HG03196 (cell line): Measurements from ENCODE around the gene FAM120B.
A peak's percentile ranks its signal among the peaks of the same experiment; 100 is the strongest.

Experiments used
- ATAC-seq: cut with Tn5 transposase; IDR thresholded peaks from one replicate; pipeline ENCODE4 v1.9.1; 2021; ENCODE audit not compliant: unreplicated experiment

The FAM120B gene

DNA sequence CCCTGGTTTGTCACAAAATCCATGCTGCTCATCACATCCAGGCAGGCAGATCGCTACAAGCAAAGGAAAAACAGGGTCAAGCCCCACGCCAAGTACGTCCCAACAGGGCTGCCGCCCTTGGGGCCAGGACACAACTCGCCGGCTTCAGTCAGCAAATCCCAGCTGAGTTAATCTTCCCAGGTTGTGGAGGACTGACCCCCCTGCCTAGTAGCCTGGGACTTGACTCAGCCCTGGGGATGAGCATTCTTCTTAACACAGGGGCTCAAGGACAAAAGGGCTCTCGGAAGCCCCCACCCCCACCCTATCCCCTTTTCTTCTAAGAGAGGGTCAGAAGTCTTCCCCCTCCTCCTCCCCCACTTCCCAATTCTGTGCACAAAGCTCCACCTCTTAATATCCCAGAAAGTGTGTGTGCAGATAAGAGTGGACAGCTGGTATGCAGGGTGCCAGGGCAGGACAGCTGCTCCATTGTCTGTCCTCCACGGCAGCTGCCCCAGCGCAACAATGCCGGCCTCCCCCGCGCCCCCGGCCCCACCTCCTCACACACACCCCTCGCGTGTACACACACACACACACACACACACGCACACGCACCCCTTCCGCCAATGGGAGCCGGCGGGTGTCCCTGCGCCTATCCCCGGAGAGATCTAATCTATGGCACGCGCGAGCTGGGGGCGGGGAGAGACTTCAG is 20.2 kb upstream of the FAM120B start:
- no peak for ATAC-seq

DNA sequence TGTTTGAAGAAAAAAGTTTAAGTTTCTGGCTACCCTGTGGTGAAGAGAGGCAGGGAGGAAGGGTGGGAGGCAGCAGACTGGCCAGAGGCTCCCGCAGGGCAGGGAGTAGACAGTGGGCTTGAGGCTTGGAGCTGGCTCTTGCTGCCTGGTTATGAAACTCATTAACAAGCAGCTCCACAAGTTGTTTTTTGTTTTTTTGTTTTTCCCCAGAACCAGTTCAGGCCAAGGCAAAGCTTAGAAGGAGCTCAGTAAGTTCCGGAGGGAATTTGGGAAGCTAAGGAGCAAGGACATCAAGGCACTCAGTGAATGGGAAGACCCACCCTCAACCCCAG is 19.7 kb upstream of the FAM120B start:
- ATAC-seq = no peak

DNA sequence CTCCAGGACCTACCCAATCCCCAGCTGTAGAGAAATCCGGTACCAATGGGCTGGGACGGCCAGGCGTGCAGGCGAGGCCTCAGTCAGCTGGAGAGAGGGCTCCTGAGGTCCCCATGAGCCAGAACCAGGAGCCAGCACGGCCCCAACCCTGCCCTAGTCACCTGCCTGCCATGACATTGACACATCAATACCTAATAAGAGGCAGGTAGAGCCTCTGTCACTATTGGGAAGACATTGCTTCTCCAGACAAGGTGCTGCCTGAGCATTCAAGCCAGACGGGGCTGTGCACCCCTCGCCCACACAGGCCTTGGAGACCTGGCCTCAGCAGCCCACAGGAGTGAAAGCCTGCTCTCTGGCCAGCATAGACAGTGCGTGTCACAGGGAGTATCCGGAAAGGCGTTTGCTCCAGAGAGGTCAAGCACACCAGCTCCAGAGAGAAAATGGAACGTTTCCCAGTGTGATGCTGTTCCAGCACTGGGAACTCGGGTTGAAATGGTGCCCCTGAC is 19.1 kb upstream of the FAM120B start:
- ATAC-seq = no peak

DNA sequence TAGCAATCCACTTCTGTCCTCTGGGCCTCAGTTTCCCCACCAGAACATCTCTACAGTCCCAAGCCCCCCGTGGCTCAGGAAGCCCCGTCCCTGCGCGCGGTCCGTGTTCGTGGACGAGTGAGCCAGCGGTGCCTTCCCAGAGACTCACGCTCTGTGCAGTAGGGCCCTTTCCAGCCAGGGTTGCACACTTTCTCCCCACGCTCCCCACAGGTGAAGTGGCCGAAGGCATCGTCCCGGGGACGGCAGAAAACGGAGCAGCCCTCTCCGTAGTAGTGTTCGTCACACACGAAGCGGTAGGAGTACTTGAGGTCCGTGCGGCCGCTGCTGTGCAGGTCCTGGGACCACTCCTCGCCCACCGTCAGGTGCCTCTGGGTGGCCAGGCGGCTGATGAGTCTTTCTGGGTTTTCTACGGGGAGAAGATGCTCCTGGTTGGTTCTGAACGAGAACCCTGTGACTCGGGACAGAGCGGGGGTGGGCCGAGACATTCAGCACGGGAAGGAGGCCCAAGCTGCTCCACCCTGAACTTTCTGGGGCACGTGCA is 18.4 kb upstream of the FAM120B start:
- ATAC-seq = no peak

DNA sequence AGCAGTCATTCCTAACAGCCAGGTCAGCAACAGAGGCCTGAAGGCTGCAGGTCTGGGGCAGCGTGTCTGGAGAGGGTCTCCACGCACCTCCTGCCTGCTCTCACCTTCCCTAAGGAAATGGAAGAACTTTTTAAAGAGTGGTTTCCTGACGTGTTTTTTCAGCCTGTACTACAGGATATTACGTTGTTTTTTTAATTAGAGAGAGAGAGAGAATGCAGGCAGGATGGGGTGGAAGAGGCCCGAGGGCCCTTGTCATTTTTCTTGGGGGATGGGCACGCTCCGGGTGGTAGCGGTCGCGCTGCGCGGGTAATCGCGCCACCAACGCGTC is 17.7 kb upstream of the FAM120B start:
- no peak for ATAC-seq

DNA sequence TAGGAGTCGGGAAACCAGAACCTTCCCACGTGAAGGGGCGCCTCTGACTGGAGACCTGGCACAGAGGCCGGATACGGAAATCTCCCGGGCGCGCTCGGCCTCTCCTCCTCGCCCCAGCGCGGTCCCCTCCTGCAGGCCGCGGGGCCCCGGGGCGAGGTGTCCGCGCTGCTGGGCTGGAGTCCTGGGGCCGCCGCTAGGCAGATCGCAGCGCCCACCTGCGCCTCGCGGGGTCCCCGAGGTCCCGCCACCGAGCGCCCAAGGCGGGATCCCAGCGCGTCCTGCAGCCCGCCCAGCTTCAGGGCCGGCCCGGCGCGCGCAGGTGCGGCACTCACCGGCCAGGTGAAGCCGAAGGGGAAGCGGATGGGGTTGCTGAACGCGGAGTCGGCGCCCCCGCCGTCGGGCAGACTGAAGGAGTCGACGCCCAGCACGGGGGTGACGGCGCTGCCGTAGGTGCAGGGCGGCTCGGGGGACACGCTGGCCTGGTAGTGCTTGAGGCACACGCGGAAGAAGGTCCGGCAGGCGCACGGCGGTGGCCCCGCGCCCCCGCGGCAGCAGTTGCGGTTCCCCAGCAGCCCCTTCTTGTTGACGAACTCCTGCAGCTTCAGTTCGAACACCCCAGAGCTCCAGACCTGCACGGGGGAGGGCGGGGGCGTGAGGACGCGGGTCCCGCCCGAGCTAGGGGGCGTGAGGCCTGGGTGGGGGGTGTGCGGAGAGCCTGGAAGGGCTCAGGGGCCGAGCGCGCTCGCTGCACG is 17.2 kb upstream of the FAM120B start:
- no peak for ATAC-seq

DNA sequence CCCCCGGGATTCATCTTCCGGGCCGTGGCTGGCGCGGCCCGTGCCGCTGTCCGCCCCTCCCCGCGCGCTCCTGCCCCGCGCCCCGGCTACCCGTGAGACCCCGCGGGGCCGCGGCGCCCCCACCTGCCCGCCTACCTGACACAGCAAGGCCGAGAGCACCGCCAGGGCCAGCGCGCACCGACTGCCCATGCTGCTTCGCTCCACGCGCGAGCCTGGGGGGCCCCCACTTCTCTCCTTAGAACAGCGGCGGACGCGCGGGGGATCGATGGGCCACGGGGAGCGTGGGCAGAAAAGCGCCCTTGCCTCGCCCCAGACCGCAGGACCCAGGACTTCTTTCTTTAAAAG is 16.6 kb upstream of the FAM120B start:
- no peak for ATAC-seq

DNA sequence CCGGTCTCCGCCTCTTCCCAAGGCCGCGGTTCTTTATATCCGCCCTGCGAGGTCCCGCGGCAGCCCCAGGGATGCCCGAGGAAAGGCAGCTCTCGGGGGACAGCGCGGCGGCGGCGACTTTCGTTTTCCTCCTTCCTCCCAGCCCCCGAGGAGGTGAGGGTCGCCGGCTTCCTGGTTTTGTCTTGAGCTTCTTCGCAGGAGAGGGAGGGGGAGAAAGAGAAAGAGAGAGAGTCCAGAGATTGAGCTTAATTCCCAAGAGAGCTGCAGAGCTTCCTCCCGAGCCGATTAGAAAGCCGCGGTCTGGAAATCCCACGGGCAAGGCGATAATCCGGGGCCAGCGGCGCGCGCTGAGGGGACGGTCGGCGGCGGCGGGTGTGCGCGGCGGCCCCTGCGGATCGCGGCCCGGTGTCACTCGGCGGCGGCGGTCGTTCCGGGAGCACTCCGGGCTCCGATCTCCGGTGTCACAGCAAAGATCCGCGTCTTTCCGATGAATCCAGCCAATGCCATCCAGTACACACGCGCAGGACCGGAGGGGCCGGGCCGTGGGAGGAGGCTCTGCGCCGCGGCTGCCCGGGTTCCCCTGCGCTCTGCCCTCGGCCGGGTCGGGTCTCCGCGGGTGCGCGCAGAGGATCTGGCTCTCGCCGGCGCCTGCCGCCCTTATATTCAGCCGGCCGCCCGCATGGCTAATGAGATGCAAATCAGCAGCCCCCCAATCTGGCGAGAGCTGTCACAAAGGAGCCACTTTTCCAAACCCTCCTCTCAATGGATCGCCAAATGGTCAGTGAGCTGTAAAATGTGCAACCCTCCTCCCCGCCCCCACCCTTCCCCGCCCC is 16.0 kb upstream of the FAM120B start, which contains the start of gene DLL1:
Gene DLL1, minus strand, starts transcription at position 783 of the 833 bp plus-strand sequence. CDS start 939 bp downstream, outside the sequence.
- no peak for ATAC-seq

DNA sequence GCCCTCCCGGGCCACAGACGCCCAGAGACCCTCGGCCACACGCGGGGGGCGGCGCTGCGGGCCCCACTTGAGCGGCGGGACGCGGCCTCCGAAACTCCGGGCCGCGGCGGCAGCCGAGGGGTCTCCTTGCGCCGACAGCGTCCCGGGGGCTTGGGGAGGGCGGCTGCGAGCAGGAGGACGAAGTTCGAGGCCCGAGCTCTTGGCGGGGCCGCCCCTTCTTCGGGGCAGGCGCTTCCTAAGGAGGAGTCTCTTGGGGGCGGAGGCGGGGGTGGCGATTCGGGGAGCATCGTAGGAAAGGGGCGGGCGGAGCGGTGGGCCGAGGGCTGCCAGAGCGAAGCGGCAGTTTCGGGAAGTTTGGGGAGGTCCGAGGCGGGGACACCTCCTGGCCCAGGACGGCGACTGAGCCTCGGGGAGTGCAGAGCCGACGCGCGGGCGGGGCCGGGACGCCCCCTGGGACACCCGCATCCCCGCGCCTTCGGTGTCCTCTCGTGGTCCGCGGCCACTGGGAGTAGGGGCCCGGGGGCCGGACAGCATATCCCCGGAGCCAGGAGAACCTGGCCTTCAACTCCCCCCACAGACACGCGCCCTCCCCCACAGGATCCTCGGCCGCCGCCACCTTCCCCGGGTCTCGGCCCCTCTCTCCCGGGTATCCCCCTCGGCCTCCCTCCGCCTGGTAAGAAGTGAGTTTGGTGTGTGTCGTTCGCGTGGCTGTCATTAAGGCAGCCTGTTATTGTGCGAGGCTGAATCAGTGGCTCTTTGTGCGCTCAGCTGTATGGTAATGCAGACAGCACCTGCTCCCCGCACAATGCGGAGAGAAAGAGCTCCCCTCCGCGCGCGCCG is 15.1 kb upstream of the FAM120B start:
- ATAC-seq = no peak

DNA sequence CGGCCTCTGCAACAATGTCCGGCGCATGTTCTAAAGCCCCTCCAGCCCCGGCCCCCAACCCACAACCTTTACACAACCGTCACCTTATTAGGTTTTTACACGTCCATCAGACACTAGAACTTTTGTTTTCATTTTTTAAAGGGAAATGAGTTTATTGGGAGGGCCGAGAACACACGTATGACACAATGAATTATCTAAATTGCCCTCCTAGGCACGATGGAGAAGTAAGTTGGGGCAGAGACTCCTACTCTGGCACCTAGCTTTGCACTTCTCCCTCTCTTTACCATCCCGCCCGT is 14.5 kb upstream of the FAM120B start:
- no peak for ATAC-seq

DNA sequence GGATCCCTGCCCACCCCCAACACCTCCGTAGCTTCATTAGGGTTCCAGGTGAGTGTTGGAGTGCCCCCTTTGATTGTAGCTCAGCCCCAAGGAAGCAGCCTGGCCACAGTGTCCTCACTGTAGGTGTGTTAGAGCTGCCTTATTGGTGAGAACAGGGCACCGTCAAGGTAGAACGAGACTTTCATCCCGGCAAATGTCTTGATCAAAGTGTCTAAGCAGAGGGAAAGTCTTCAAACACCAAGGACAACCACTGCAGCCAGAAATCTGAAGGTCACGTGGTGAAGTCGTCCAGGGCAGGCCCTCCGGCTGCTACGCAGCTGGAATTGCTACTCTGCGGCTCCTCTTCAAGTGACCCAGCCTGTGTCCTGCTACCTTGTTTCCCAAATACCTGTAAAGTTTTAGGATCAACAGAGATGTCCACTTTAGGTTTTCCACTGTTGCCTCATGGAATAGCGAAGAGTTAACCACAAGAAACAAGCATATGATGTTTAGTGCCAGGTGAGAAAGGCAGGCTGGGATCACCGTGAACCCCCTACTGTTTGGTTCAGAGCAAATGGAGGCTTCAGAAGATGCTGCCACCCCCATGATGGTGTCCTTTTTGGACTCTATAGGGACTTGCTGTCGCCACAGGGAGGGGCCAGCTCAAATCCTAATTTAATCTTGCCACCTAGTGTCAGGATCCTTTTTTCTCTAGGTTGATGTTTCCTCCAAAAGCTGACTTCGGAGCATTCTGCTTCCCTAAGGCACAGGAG is 14.0 kb upstream of the FAM120B start:
- ATAC-seq = no peak

DNA sequence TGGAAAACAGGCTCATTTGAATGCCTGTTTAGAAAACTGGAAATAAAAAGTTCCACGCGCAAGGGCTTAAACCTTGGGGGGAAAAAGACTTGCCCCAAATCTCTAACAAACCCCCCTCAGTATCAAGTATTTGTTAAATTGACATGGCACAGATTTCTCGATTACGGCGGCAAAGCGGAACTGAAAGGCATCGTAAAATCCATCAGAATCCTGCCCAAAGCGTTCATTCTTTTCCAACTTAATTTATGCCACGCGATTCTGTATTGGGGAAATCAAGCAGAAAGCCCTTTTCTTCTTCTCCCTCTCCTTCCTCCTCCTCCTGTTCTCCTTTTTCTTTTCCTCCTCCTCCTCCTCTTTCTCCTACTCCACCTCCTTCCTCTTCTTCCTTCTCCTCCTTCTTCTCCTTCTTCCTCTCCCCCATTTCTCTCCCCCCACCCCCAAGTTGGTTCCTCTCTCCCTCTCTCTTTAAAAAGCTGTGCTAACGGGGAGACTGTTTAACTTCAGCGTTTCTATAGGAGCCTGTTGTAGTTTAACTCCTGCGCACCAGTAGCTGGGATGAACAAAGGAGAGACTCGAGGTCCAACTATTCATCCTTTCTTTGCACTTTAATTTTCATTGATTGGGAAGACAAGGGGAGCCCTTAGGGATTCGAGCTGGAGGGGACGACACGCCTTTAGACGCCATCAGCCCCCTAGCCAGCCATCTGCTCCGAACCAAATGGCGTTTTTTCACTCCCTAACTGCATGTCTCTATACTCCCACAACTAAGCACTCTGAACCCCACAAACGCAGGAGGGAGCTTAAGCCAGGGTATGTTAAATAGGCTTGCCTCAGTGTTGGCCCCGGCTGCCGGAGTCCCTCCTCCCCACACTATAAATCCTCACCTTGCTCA is 13.0 kb upstream of the FAM120B start:
- ATAC-seq = no peak

DNA sequence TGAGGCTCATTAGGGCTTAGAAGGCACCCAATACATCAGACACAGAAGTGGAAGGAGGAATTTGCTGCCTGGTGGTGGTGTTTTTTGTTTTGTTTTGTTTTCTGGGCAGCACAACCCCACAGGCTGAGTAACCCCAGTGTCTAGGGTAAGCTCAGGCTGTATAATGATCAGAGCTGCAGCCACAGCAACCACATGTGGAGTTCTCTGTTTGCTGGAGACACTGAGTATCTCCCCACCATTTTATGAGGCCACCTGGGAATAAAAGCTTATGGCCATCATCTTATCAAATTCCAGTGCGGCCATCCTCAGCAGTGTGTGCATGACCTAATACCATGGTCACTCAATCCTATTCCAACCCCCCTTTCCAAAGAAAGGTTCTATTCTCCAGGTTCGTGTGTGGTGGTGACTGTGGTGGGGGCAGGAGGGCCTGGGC is 12.2 kb upstream of the FAM120B start:
- ATAC-seq = no peak

DNA sequence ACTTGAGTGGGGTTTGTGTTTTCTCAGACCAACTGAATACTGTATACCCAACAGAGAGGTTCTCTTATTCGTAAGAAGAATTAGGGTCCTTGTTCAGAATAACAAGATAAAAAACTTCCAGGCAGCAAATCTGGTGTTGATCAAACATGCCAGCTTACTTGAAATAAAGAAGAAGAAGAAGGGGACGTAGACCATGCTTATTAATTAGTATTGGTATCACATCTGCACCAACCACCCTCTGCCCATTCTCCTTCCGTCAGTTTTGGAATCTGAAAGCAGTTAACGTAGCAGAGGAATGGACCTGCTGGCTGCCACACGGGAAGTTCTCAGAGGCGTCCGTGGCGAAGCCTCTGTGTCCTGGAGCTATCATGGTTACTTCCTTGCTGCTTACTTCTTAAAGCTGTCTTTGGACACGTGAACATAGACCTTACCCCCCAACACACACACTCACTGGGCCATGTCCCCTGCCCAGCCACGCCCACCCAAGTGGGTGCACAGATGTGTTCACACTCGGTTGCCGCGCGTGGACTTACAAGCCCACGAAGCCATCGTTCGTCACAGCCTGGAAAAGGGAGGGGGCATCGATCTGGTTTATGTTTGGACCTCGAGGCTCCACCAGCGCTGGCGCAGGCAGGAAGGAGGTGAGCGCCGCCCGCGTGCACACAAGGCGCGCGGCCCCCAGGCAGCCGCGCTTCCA is 11.6 kb upstream of the FAM120B start:
- ATAC-seq = no peak

DNA sequence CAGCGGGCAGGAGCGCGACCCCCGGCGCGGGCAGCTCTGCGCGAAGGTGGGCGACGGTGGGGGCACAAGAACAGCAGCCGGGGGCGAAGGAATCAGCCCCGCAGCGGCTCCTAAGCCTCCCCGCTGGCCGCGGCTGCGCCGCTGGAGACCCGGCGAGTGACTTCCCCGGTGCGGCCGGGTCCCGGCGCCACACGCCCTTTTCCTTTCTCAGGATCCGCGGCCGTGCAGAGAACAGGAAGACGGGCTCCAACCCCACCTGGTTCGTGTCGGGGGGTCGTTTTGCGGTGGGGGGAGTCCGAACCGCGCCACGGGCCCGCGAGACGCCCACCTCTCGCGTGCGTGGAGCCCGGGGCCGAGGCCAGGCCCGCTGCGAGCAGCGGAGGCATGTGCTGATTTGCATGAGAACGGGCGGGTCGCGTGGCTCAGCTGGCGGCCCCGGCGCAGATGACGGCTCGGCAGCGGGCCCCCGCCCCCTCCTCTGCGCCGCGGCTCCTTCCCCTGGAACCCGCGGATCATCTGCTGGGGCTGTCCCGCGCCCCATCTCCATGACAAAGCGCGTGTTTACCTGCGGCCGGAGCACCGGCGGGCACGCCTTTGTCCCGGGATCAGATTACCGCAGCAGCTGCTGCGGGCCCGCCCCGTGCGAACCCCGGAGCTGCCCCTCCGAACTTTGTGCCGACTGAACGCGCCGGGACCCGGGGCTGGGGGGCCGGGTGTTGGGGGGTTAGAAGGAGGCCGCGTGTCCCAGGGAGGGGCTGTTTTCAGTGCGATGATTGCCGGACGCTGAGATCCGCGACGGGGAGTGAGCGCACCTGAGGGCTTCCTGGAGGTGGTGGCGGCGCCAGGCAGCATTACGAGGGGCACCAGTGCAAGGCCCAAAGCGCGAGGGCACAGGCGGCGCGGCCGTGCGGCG is 10.8 kb upstream of the FAM120B start:
- peak; percentile 42 for ATAC-seq

DNA sequence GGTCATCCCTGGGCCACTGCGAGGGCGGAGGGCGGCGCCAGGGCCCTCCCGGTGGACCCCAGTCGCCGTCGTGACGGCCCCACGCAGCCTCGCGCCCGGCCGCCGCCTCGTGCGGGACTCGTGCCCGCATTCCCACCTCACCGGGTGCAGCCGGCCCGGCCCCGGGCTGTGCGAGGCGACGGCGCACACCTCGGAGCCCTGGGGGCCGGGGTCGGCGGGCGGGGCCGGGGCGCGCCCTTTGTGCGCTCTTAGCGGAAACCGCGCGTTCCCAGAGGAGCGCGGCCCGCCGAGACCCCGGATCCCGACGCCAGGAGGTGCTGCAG is 10.2 kb upstream of the FAM120B start:
- ATAC-seq = no peak

DNA sequence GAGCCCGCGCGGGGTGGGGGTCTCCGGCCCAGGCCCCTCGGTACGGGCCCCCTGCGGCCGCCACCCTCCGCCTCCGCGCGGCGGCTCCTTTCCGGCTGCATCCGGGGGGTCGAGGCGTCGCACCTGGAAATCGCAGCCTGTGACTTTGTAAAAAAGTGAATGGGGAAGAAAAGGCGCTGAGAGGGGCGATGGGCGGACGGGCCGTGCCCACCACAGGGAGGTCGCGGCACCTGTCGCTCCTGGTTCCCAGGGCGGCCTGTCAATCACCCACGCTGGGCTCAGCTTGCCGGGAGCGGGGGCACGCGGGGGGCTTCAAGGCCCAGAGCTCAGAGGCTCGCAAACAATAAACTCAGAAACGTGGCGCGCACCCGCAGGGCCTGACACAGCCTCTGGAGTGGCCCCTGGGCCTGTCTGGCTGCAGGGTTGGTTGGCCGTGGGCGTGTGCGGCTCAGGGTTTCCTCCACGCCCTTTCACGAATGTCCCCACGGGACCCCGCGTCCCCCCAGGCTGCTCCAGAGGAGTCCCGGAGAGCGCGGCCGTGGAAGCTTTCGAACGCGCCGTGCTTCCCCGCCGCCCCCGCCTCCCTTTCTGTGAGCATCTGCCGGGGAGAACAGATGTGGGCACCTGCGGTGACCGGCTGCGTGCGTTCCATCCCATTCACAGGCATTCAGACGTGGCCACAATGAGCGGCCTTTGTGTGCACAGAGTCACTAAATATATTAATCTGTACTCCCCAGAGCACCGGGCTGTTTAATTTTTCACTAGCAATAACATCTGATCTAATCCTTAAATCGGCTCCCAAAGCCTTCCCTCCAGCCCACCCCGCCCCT is 9.6 kb upstream of the FAM120B start:
- no peak for ATAC-seq
